CD4-positive, alpha-beta T cell (primary cell): ENCODE measurements around the gene TMEM51. TPM values are rescaled to one million over a fixed set of nuclear protein-coding genes. Genes with fewer than 3 reads are reported as not detected.

Experiments used
- ATAC-seq: fragments of 200-7000 bp; cut with Tn5 transposase; one replicate; pipeline ENCODE4 v1.10.0; 2022; ENCODE audit warnings: mild to moderate bottlenecking; ENCODE audit not compliant: poor library complexity
- CTCF ChIA-PET: fragments of 350-600 bp; sonication (Branson Sonifier 250); formaldehyde crosslinking; loops from one replicate; lab custom pipeline; 2021; ENCODE audit warnings: antibody characterized with exemption, inconsistent platforms; lab: Charles Lee
- POLR2A ChIA-PET: fragments of 350-600 bp; sonication (Branson Sonifier 250); formaldehyde crosslinking; loops from one replicate; lab custom pipeline; 2021; ENCODE audit warnings: antibody characterized with exemption, inconsistent platforms; lab: Charles Lee
- DNase-seq, 14 experiments: peaks; one replicate each; pipeline ENCODE4 v3.0.0-alpha.2; 2013 to 2020; ENCODE audit warnings: mixed read lengths in 2 of 14
- H3K27ac ChIP-seq, 2 donors: one replicate each; pipeline versions ENCODE4 v1.5.1 to v1.7.0; 2013; ENCODE audit warnings: low read length in 2 of 2, low read depth in 1 of 2, mild to moderate bottlenecking in 1 of 2
- H3K27me3 ChIP-seq, 2 experiments: 1 replicate in 1 of 2; 2 replicates in 1 of 2; pipeline versions ENCODE4 v1.6.1 to v1.7.0; 2013; ENCODE audit warnings: low read length in 2 of 2, control low read depth in 1 of 2, mild to moderate bottlenecking in 1 of 2, moderate library complexity in 1 of 2; ENCODE audit not compliant: insufficient read depth in 2 of 2, control insufficient read depth in 1 of 2
- H3K36me3 ChIP-seq: one replicate; pipeline ENCODE4 v1.6.1; 2013; ENCODE audit warnings: low read length, control low read depth; ENCODE audit not compliant: insufficient read depth
- H3K4me1 ChIP-seq: one replicate; pipeline ENCODE4 v1.6.1; 2013; ENCODE audit warnings: low read length, control low read depth; ENCODE audit not compliant: insufficient read depth
- H3K4me3 ChIP-seq: one replicate; pipeline ENCODE4 v1.5.1; 2013; ENCODE audit warnings: mild to moderate bottlenecking, low read length, moderate library complexity
- H3K9me3 ChIP-seq, 2 experiments: 1 replicate in 1 of 2; 2 replicates in 1 of 2; pipeline versions ENCODE4 v1.6.1 to v1.7.0; 2013; ENCODE audit warnings: low read length in 2 of 2, mild to moderate bottlenecking in 2 of 2, control low read depth in 1 of 2, moderate library complexity in 1 of 2; ENCODE audit not compliant: control insufficient read depth in 1 of 2, insufficient read depth in 1 of 2
- H3K27ac Mint-ChIP-seq: one replicate; pipeline ENCODE4 v1.8.0; 2020; ENCODE audit warnings: mixed read lengths
- H3K27me3 Mint-ChIP-seq: one replicate; pipeline ENCODE4 v1.8.0; 2021; ENCODE audit warnings: mixed read lengths
- H3K36me3 Mint-ChIP-seq: one replicate; pipeline ENCODE4 v1.8.0; 2021; ENCODE audit warnings: low read depth, mixed read lengths
- H3K4me1 Mint-ChIP-seq: one replicate; pipeline ENCODE4 v1.8.0; 2021; ENCODE audit warnings: low read depth, mixed read lengths
- H3K4me3 Mint-ChIP-seq: one replicate; pipeline ENCODE4 v1.8.0; 2020; ENCODE audit warnings: mild to moderate bottlenecking, mixed read lengths
- H3K9me3 Mint-ChIP-seq: one replicate; pipeline ENCODE4 v1.8.0; 2020; ENCODE audit warnings: mixed read lengths
- CTCF ChIP-seq: fragments of 200-600 bp; IDR thresholded peaks from one replicate; pipeline ENCODE4 v1.8.0; 2022; ENCODE audit warnings: antibody characterized with exemption, mild to moderate bottlenecking
- intact Hi-C, 2 experiments: fragments of 100-400 bp; cut with DNase I in 1 of 2; cut with micrococcal nuclease in 1 of 2; formaldehyde crosslinking; loops; one replicate each; pipeline versions ENCODE4 v1.15.1 to v1.9.0; 2023 to 2025; cut with DNase I, micrococcal nuclease
- total RNA-seq, 174 experiments: library from RNA in 2 of 174; stranded (reverse) in 2 of 174; gene quantifications; one replicate each; pipeline ENCODE4 v1.2.3 and lab custom pipeline; 2021 to 2026

Gene TMEM51
- total RNA-seq, 2 experiments from 2014 or later: not detected

GRCh38 chr1:15191267-15191666 is 37.7 kb downstream of the TMEM51 start:
- ATAC-seq (no peak), DNase-seq (no peak)
- Mint-ChIP-seq H3K9me3 (no peaks in the 10 kb centered on the region), H3K27me3 (peaks cover 13% of the 10 kb centered on the region), H3K4me3 (no peak overlapping the region), H3K36me3 (no peaks in the 10 kb centered on the region), H3K27ac (no peak overlapping the region), H3K4me1 (no peaks in the 10 kb centered on the region)
- POLR2A ChIA-PET: no interaction called here
- H3K9me3 ChIP-seq: no peaks in the 10 kb centered on the region
- intact Hi-C loops: no loop called here
- no peak for TF ChIP-seq CTCF
- H3K4me3 ChIP-seq: no peak overlapping the region
- H3K27ac ChIP-seq: no peak overlapping the region
- H3K36me3 ChIP-seq: no peaks in the 10 kb centered on the region
- H3K4me1 ChIP-seq: no peaks in the 10 kb centered on the region
- peaks cover 0 to 2% of the 10 kb centered on the region in 2 experiments for H3K27me3 ChIP-seq
- CTCF ChIA-PET: no interaction called here

- intact Hi-C loops: no loop called here
- Histone ChIP-seq H3K4me3 (no peak overlapping the region), H3K9me3 (no peaks in the 10 kb centered on the region), H3K4me1 (no peaks in the 10 kb centered on the region), H3K27me3 (peaks cover 0 to 2% of the 10 kb centered on the region in 2 experiments), H3K27ac (no peak overlapping the region), H3K36me3 (no peaks in the 10 kb centered on the region)
- Mint-ChIP-seq H3K27me3 (peaks cover 10% of the 10 kb centered on the region), H3K4me3 (no peak overlapping the region), H3K4me1 (no peaks in the 10 kb centered on the region), H3K27ac (no peak overlapping the region), H3K36me3 (no peaks in the 10 kb centered on the region), H3K9me3 (no peaks in the 10 kb centered on the region)
- DNase-seq (no peak), ATAC-seq (no peak)
- no peak for TF ChIP-seq CTCF
- POLR2A ChIA-PET: no interaction called here
- CTCF ChIA-PET: no interaction called here
Measured at GRCh38 chr1:15191770-15192169, 38.2 kb downstream of the TMEM51 start.

GRCh38 chr1:15192916-15193550 is 39.5 kb downstream of the TMEM51 start:
- H3K4me3 Mint-ChIP-seq: no peak overlapping the region
- H3K4me1 Mint-ChIP-seq: no peaks in the 10 kb centered on the region
- no peaks in the 10 kb centered on the region for H3K4me1 ChIP-seq
- no peak for TF ChIP-seq CTCF
- peaks cover 0 to 2% of the 10 kb centered on the region in 2 experiments for H3K27me3 ChIP-seq
- no peak overlapping the region for H3K4me3 ChIP-seq
- peaks cover 5% of the 10 kb centered on the region for H3K27me3 Mint-ChIP-seq
- no peaks in the 10 kb centered on the region for H3K36me3 Mint-ChIP-seq
- DNase-seq: no peak
- ChIA-PET POLR2A (no interaction called here), CTCF (no interaction called here)
- H3K27ac ChIP-seq: no peak overlapping the region
- no peaks in the 10 kb centered on the region for H3K9me3 ChIP-seq
- no peak overlapping the region for H3K27ac Mint-ChIP-seq
- no peaks in the 10 kb centered on the region for H3K9me3 Mint-ChIP-seq
- H3K36me3 ChIP-seq: no peaks in the 10 kb centered on the region
- intact Hi-C loops: no loop called here
- no peak for ATAC-seq
